ENCODE measurements around the gene GOLM1.

GRCh38 chr9:86036555-86036954 lies 62.8 kb downstream of the GOLM1 start:
- TF ChIP-seq CTCF (IDR thresholded peaks at IDR 0.05; ENCODE audit: insufficient read depth, low read depth, low read length) (no peak), EZH2 (IDR thresholded peaks at IDR 0.05; ENCODE audit: insufficient read depth, low read length) (no peak)
